ENCODE measurements around the gene PTCD3.

PTCD3 gene

GRCh38 chr2:86087936-86088850, 17.8 kb upstream of the PTCD3 start:
- no peak for DNase-seq

- DNase-seq = no peak
Measured at GRCh38 chr2:86094229-86094628, 11.8 kb upstream of the PTCD3 start.

GRCh38 chr2:86097114-86097896, 8.7 kb upstream of the PTCD3 start:
- no peak for DNase-seq

GRCh38 chr2:86097913-86098312, 8.1 kb upstream of the PTCD3 start:
- no peak for DNase-seq

- DNase-seq = no peak
Measured at GRCh38 chr2:86102157-86102556, 3.9 kb upstream of the PTCD3 start.

GRCh38 chr2:86105252-86105968, 625 bp upstream of the PTCD3 start, which contains the start of gene POLR1A:
Gene POLR1A, minus strand, starts transcription at chr2:86105886. Its CDS starts 110 bp downstream, at chr2:86105776.
- DNase-seq = peak; percentile 87

GRCh38 chr2:86107031-86107430, 996 bp downstream of the PTCD3 start:
- no peak for DNase-seq

GRCh38 chr2:86118130-86118529, 12.1 kb downstream of the PTCD3 start:
- no peak for DNase-seq

GRCh38 chr2:86123328-86123925, 17.4 kb downstream of the PTCD3 start:
- DNase-seq = no peak

GRCh38 chr2:86124683-86125082, 18.6 kb downstream of the PTCD3 start:
- DNase-seq = no peak

- no peak for DNase-seq
Measured at GRCh38 chr2:86134709-86135108, 28.7 kb downstream of the PTCD3 start.

GRCh38 chr2:86135653-86136052, 29.6 kb downstream of the PTCD3 start:
- DNase-seq = no peak

- no peak for DNase-seq
Measured at GRCh38 chr2:86136141-86136540, 30.1 kb downstream of the PTCD3 start.

GRCh38 chr2:86138736-86139625, 32.9 kb downstream of the PTCD3 start:
- DNase-seq = no peak

GRCh38 chr2:86139981-86140380, 33.9 kb downstream of the PTCD3 start:
- DNase-seq = no peak

- DNase-seq = no peak
Measured at GRCh38 chr2:86140969-86141392, 34.9 kb downstream of the PTCD3 start.

- DNase-seq = no peak
Measured at GRCh38 chr2:86142436-86143257, 36.6 kb downstream of the PTCD3 start.

- DNase-seq = no peak
Measured at GRCh38 chr2:86143307-86143706, 37.3 kb downstream of the PTCD3 start.

GRCh38 chr2:86143926-86144685, 38.1 kb downstream of the PTCD3 start:
- no peak for DNase-seq

- no peak for DNase-seq
Measured at GRCh38 chr2:86147793-86148192, 41.8 kb downstream of the PTCD3 start.

Measured in NCI-H1694 (cell line).